HG02678 (cell line): ENCODE data around the gene COL13A1.

Experiments used
- ATAC-seq: cut with Tn5 transposase; IDR thresholded peaks from one replicate; pipeline ENCODE4 v1.9.1; 2021; ENCODE audit warnings: mild to moderate bottlenecking, moderate library complexity; ENCODE audit not compliant: unreplicated experiment

COL13A1 gene

GRCh38 chr10:69844698-69845097 lies 43.0 kb downstream of the COL13A1 start:
- ATAC-seq = no peak

- no peak for ATAC-seq
Observed at GRCh38 chr10:69845574-69846292, 44.0 kb downstream of the COL13A1 start.

GRCh38 chr10:69846293-69846921 lies 44.7 kb downstream of the COL13A1 start:
- no peak for ATAC-seq

- ATAC-seq = no peak
Observed at GRCh38 chr10:69847458-69847857, 45.8 kb downstream of the COL13A1 start.

- ATAC-seq = no peak
Observed at GRCh38 chr10:69847883-69848282, 46.2 kb downstream of the COL13A1 start.

DNA sequence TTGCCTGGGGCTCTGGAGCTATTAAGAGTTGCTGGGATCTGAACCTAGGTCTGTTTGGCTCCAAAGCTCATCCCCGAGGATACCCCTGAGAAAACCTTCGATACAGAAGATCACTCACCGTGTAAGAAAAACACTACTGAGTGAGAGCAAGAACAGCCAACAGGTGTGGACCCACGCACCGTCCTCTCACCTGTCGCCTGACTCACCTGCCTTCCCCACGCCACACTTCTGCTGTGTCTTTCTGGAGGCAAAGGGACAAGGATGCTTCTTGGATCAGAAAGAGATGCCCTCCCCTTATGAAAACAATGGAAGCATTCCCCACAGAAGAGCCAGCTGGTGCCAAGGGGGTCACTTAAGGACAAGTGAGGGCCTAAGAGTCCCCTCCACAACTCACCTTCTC lies 46.7 kb downstream of the COL13A1 start:
- ATAC-seq = no peak

GRCh38 chr10:69849825-69850224 lies 48.1 kb downstream of the COL13A1 start:
- no peak for ATAC-seq

- no peak for ATAC-seq
Observed at GRCh38 chr10:69850440-69850839, 48.7 kb downstream of the COL13A1 start.

DNA sequence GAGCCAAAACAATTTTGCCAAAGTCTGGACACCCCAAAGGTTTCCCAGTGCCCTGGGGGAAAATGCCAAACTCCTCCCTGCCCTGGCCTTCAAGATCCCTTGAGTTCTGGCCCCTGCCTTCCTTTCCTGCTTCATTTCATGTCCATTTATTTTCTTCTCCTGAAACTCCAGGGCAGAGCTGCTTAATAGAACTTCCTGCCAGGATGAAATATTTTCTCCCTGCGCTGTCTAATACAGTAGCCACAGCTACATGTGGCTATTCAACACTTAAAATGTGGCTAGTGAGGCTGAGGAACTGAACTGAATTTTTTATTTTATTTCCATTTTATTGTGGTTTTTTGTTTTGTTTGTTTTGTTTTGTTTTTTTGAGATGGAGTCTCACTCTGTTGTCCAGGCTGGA lies 49.6 kb downstream of the COL13A1 start:
- no peak for ATAC-seq

- no peak for ATAC-seq
Observed at GRCh38 chr10:69853064-69853463, 51.4 kb downstream of the COL13A1 start.

DNA sequence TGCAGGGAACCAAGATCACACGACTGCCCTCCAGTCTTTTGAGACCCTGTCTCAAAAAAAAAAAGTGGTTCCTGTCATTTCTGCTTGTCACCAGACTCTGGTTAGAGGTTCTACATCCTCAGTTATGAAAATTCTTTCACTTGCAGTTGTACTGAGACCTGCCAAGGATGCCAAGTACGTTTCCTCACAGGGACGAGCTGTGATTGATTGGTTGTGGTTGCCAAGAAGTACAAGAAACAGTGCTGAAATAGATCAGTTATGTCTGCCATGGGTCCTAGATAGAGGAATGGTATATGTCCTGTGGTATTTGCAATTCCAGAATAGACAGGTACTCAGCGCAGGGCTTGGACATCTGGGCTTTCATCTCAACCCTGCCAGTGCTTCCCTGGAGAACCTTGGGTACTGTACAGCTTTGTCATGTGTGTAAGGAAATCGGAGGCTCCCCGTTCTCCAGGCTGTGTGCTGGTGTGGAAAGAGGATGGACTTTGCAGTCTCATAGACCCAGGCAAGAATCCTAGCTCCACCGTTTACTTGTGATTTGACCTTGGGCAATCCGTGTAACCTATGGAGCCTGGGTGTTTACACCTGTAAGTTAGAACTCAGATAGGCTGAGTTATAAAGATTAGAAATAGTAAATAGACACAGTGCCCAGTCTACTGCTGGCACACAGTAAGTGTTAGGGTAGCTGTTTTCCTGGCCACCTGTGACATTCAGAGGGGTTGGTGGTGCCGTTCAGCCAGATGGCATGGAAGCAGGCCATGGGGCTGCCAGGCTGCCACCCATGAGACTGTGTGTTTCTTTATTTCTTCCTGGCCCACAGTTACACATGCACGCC lies 53.0 kb downstream of the COL13A1 start:
- ATAC-seq = no peak

DNA sequence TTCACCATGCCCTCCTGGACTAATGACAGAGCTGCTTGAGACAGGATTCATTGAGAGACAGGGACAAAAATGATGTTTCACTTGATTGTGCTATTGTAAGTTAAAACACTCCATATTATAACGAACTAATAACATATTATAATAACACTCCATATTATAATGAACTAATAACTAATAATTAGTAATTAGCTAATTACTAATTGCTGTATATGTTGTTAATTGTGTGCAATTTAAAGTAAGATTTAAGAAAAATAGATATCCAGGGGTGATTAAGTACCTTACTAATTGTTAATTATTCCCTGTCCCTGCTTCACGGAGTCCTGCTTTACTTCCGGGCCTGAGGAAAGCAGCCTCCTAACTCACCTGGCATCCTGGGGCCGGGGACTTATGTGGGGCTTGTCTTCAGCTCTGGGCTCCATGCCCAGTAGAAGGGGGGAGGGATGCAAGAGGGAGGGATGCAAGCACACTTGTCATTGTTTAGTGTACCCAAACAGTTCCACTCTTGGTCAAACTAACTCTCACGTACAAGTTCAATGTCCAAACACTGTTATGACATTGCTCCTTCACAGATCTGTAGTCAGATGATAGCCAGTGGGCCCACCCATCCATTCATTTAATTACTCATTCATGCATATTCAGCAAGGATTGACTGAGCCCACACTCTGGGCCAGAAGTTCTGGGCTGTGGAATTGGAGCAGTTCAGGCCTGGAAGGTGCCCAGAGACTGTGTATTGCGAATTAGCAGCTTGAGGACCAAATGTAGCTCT lies 53.8 kb downstream of the COL13A1 start:
- ATAC-seq = no peak

DNA sequence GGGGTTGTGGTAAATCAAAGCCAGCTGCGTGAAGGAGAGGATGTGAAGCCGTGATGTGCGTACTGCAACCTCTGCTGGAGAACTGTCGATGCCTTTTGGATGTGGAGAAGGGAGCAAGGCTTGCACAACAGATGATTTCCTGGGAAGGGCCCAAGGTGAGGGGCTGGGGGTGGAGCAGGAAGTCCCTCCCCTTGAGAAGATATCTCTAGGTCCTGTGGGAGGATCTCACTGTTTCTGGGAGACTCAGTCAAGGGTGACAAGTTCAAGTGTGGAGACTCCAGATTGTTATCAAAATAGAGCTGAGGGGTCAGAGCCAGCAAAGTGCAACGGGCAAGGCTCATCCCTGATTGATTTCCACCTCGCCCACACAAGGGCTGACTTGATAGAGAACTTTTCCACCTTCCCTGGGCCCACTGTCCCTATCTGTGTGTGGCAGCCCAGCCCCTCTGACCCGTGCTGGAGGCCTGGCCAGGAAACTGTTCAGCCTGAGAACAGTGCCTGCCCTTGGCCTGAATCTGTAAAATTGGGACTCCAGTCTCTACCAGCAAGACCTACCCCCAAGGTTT lies 55.0 kb downstream of the COL13A1 start:
- ATAC-seq = no peak

- ATAC-seq = no peak
Observed at GRCh38 chr10:69858201-69858600, 56.5 kb downstream of the COL13A1 start.

GRCh38 chr10:69860271-69860670 lies 58.6 kb downstream of the COL13A1 start:
- no peak for ATAC-seq

DNA sequence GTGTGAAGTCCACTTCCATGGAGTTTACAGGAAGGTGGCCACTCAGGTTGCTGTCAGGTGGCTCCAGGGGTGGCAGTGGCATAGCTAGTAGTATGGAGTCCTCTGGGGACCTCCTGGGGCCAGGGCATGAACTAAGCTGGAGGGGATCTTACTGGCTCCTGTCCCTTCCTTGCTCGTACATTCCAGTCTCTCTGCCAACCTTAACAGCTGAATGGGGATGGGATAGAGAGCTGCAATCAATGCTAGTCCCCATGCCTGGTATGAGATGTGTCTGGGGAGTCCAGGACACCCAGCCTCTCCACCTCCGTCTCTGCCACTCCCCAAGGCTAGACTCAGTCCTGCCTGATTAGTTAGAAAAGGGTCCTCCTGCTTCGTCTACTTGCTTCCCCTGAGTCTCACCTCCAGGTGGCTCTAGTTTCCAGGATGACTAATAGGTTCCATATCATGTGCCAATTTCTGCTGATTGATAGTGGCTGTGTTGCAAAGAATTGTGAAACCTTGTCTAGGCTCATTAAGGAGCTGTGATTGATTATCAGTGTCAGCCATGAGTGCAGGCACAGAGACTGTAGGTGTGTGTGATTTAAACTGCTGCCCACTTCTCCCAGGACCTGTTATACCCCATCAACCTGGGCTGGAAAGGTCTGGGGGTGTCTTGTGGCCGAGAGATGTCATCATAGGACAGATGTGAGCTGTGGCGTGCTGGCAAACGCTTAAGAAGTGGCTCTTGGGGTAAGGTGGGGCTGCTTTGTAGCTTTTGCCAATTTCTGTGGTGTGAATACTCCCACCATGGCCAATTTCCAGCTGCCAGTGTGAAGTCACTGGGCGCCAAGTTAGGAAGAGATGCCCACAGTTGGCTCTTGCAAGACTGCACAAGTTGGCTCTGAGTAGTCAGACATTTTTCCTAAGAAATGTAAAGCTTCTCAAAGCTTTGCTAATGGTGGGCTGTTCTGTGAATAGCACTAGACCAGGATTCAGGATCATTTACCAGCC lies 59.8 kb downstream of the COL13A1 start:
- ATAC-seq = no peak

DNA sequence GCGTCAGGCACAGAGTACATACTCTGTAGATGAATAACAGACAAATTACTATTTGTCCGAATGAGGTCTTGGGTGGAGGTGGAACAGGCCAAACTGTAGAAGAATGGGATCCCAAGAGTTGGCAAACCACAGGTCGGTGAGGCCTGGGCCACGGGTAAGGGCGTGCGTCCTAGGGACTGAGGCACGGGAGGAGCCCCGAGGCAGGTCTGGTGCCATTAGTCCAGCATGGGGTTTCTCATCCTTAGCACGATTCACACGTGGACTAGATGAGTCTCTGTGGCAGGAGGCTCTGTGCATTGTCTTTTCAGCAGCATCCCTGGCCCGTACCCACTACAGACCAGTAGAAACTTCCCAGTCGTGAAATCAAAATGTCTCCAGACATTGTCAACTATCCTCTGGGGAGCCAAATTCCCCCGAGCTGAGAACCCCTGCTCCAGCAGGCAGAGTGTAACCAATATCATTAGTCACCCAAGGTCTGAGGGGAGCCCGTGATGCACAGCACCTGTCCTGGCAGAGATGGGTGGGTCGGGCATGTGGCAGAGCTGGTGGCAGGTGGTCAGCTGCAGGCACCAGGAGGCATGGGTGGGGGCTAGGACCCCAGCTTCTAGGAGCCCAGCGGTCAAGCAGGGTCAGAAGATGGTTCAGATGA lies 61.3 kb downstream of the COL13A1 start:
- no peak for ATAC-seq

DNA sequence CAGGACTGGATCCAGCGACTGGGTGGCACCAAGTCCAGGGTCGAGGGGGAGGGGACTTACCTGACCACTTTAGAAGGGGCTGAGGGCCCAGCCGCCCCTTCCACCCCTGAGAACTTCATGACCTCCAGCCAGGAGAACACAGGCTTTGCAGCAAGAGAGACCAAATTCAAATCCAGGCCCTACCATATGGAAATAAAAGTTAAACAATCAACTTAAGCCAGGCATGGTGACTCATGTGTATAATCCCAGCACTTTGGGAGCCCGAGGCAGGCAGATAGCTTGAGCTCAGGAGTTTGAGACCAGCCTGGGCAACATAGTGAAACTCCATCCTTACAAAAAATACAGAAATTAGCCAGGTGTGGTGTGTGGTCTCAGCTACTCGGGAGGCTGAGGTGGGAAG lies 61.9 kb downstream of the COL13A1 start:
- ATAC-seq = no peak

- no peak for ATAC-seq
Observed at GRCh38 chr10:69864321-69864720, 62.6 kb downstream of the COL13A1 start.
